Vagina (tissue), 2 donors: ENCODE data around the gene LAIR1.

Experiments
- CTCF ChIP-seq, 3 experiments: fragments of 450-650 bp in 2 of 3; fragments of 200-600 bp in 1 of 3; sonication (generic) in 1 of 3; IDR thresholded peaks; one replicate each; pipeline ENCODE4 v1.5.1; 2017 to 2019; ENCODE audit warnings: antibody characterized with exemption in 3 of 3, mild to moderate bottlenecking in 2 of 3, moderate library complexity in 2 of 3
- POLR2A ChIP-seq, 2 donors: fragments of 450-650 bp; IDR thresholded peaks; one replicate each; pipeline ENCODE4 v1.6.1; 2017; ENCODE audit warnings: antibody characterized with exemption in 2 of 2, mild to moderate bottlenecking in 2 of 2, moderate library complexity in 2 of 2

DNA sequence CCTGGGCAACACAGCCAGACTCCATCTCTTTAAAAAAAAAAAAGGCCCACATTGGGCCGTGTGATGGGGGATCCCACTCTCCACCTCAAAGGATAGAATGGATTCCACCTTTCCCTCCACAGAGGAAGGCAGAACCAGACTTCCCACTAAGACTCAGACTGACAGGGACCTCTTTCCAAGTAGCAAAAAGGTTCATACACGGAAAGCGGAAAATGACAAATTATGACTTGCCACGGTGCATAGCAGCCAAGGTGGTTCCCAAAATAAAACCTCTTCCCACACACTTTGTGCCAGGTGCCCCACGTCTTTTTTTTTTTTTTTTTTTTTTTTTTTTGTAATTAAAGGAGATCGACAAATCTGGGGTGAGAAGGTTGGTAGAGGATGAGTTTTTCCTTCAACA is 36.2 kb upstream of the LAIR1 start:
- TF ChIP-seq CTCF (IDR thresholded peaks at IDR 0.05) (no peak), POLR2A (IDR thresholded peaks at IDR 0.05) (no peak)
